Astrocyte (in vitro differentiated cells and primary cell): ENCODE data around the gene LRIT3. TPM values are rescaled to one million over a fixed set of nuclear protein-coding genes. Genes with fewer than 3 reads are reported as not detected.

Experiments
- DNase-seq: peaks from one replicate; pipeline ENCODE4 v3.0.0-alpha.2; 2010; ENCODE audit warnings: low read depth
- FAIRE-seq: peaks from 2 replicates; lab custom pipeline; 2011; peaks lifted over from hg19 to GRCh38; lab: Jason Lieb, UNC
- H2AFZ ChIP-seq: 2 replicates; pipeline ENCODE4 v1.6.0; 2012; ENCODE audit warnings: low read depth, low read length, inconsistent platforms
- H3K27ac ChIP-seq: 2 replicates; pipeline ENCODE4 v1.5.1; 2011; ENCODE audit warnings: low read depth, low read length, inconsistent platforms
- H3K27me3 ChIP-seq: 2 replicates; pipeline ENCODE4 v1.6.0; 2011; ENCODE audit warnings: low read length, inconsistent platforms; ENCODE audit not compliant: insufficient read depth
- H3K36me3 ChIP-seq: 2 replicates; pipeline ENCODE4 v1.5.1; 2011; ENCODE audit warnings: low read length, inconsistent platforms; ENCODE audit not compliant: insufficient read depth
- H3K4me1 ChIP-seq: 2 replicates; pipeline ENCODE4 v1.5.1; 2011; ENCODE audit warnings: low read length, inconsistent platforms; ENCODE audit not compliant: insufficient read depth
- H3K4me2 ChIP-seq: 2 replicates; pipeline ENCODE4 v1.6.0; 2012; ENCODE audit warnings: low read length, inconsistent platforms
- H3K4me3 ChIP-seq: 2 replicates; pipeline ENCODE4 v1.5.1; 2011; ENCODE audit warnings: low read depth, mild to moderate bottlenecking, low read length, inconsistent platforms; ENCODE audit not compliant: insufficient read depth
- H3K79me2 ChIP-seq: 2 replicates; pipeline ENCODE4 v1.6.0; 2012; ENCODE audit warnings: mild to moderate bottlenecking, low read length, inconsistent platforms; ENCODE audit not compliant: insufficient read depth
- H3K9ac ChIP-seq: 2 replicates; pipeline ENCODE4 v1.6.0; 2012; ENCODE audit warnings: mild to moderate bottlenecking, low read length, inconsistent platforms
- H3K9me3 ChIP-seq: 2 replicates; pipeline ENCODE4 v1.5.1; 2012; ENCODE audit warnings: low read depth, mild to moderate bottlenecking, low read length, inconsistent platforms; ENCODE audit not compliant: insufficient read depth
- H4K20me1 ChIP-seq: 2 replicates; pipeline ENCODE4 v1.6.0; 2012; ENCODE audit warnings: low read length, inconsistent platforms; ENCODE audit not compliant: insufficient read depth
- H3K27ac Mint-ChIP-seq: one replicate; pipeline ENCODE4 v1.8.0; 2021; ENCODE audit warnings: mild to moderate bottlenecking, mixed read lengths; ENCODE audit not compliant: unreplicated experiment
- H3K27me3 Mint-ChIP-seq: one replicate; pipeline ENCODE4 v1.8.0; 2021; ENCODE audit warnings: low read depth, mixed read lengths; ENCODE audit not compliant: unreplicated experiment
- H3K36me3 Mint-ChIP-seq: one replicate; pipeline ENCODE4 v1.8.0; 2021; ENCODE audit warnings: low read depth, mixed read lengths; ENCODE audit not compliant: unreplicated experiment
- H3K4me1 Mint-ChIP-seq: one replicate; pipeline ENCODE4 v1.8.0; 2021; ENCODE audit warnings: low read depth, mixed read lengths; ENCODE audit not compliant: unreplicated experiment
- H3K4me3 Mint-ChIP-seq: one replicate; pipeline ENCODE4 v1.8.0; 2021; ENCODE audit warnings: mild to moderate bottlenecking, moderate library complexity, mixed read lengths; ENCODE audit not compliant: unreplicated experiment
- H3K9me3 Mint-ChIP-seq: one replicate; pipeline ENCODE4 v1.8.0; 2021; ENCODE audit warnings: mild to moderate bottlenecking, mixed read lengths; ENCODE audit not compliant: unreplicated experiment
- EZH2 ChIP-seq: IDR thresholded peaks from 2 replicates; pipeline ENCODE4 v1.6.1; 2012; ENCODE audit warnings: mild to moderate bottlenecking, low read length, inconsistent platforms; ENCODE audit not compliant: insufficient read depth
- total RNA-seq: library from RNA; stranded (reverse); gene quantifications from 2 replicates; pipeline ENCODE4 v1.2.1, GENCODE V29; 2021
- TF ChIP-seq, protein P1 (sequence below): IDR thresholded peaks from 2 replicates; pipeline ENCODE4 v1.5.1; 2011; ENCODE audit warnings: low read depth, mild to moderate bottlenecking, inconsistent platforms, low read length, moderate library complexity; ENCODE audit not compliant: insufficient read depth

Gene LRIT3
- total RNA-seq, 1 donor from 2014 or later, result 0.11 TPM

- TF ChIP-seq EZH2, result no peak
- TF ChIP-seq, protein P1, sequence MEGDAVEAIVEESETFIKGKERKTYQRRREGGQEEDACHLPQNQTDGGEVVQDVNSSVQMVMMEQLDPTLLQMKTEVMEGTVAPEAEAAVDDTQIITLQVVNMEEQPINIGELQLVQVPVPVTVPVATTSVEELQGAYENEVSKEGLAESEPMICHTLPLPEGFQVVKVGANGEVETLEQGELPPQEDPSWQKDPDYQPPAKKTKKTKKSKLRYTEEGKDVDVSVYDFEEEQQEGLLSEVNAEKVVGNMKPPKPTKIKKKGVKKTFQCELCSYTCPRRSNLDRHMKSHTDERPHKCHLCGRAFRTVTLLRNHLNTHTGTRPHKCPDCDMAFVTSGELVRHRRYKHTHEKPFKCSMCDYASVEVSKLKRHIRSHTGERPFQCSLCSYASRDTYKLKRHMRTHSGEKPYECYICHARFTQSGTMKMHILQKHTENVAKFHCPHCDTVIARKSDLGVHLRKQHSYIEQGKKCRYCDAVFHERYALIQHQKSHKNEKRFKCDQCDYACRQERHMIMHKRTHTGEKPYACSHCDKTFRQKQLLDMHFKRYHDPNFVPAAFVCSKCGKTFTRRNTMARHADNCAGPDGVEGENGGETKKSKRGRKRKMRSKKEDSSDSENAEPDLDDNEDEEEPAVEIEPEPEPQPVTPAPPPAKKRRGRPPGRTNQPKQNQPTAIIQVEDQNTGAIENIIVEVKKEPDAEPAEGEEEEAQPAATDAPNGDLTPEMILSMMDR, result no peak
- H3K27me3 Mint-ChIP-seq, result no peaks in the 10 kb centered on the region
- H2AFZ ChIP-seq, result peak within 1 kb of the TSS; percentile 67
- peak within 1 kb of the TSS; percentile 56 for H3K27ac ChIP-seq
- H3K79me2 ChIP-seq, result no peaks in the 10 kb centered on the region
- FAIRE-seq (no peak), DNase-seq (peak; percentile 78)
- no peaks in the 10 kb centered on the region for H3K27me3 ChIP-seq
- peak within 1 kb of the TSS; percentile 55 for H3K9ac ChIP-seq
- peaks cover 6% of the 10 kb centered on the region for H3K4me1 ChIP-seq
- H3K4me2 ChIP-seq, result peak within 1 kb of the TSS; percentile 84
- peak within 1 kb of the TSS; percentile 77 for H3K27ac Mint-ChIP-seq
- H4K20me1 ChIP-seq, result no peaks in the 10 kb centered on the region
- H3K4me1 Mint-ChIP-seq, result peaks cover 16% of the 10 kb centered on the region
- H3K36me3 Mint-ChIP-seq, result no peaks in the 10 kb centered on the region
- H3K4me3 ChIP-seq, result peak within 1 kb of the TSS; percentile 41
- no peaks in the 10 kb centered on the region for H3K36me3 ChIP-seq
- H3K9me3 ChIP-seq, result no peaks in the 10 kb centered on the region
- peak within 1 kb of the TSS; percentile 7 for H3K4me3 Mint-ChIP-seq
- no peaks in the 10 kb centered on the region for H3K9me3 Mint-ChIP-seq
These were observed 65.0 kb downstream of the LRIT3 start, which contains the start of gene EGF for GRCh38 chr4:109912706-109913595. EGF (plus strand) TSS chr4:109912883; CDS start chr4:109913336, 453 bp downstream.

- Mint-ChIP-seq H3K27me3 (no peaks in the 10 kb centered on the region), H3K4me1 (peaks cover 19% of the 10 kb centered on the region), H3K36me3 (no peaks in the 10 kb centered on the region), H3K27ac (no peak overlapping the region), H3K4me3 (peak overlapping the region; percentile 7), H3K9me3 (no peaks in the 10 kb centered on the region)
- peak overlapping the region; percentile 84 for H3K4me2 ChIP-seq
- FAIRE-seq (no peak), DNase-seq (no peak)
- H3K27me3 ChIP-seq, result no peaks in the 10 kb centered on the region
- H3K27ac ChIP-seq, result no peak overlapping the region
- TF ChIP-seq, protein P1, result no peak
- TF ChIP-seq EZH2, result no peak
- H3K4me1 ChIP-seq, result peaks cover 6% of the 10 kb centered on the region
- no peaks in the 10 kb centered on the region for H4K20me1 ChIP-seq
- no peak overlapping the region for H2AFZ ChIP-seq
- no peak overlapping the region for H3K4me3 ChIP-seq
- no peaks in the 10 kb centered on the region for H3K9me3 ChIP-seq
- no peak overlapping the region for H3K9ac ChIP-seq
- no peaks in the 10 kb centered on the region for H3K79me2 ChIP-seq
- H3K36me3 ChIP-seq, result no peaks in the 10 kb centered on the region
These were observed 65.8 kb downstream of the LRIT3 start for GRCh38 chr4:109913596-109914241.
